Ovary (tissue), 9 donors: ENCODE measurements around the gene TBX4. TPM values are rescaled to one million over a fixed set of nuclear protein-coding genes. Genes with fewer than 3 reads are reported as not detected.

ENCODE experiments used
- DNase-seq, 5 donors: peaks; one replicate each; pipeline ENCODE4 v3.0.0-alpha.2; 2019 to 2020
- H3K27ac ChIP-seq, 2 donors: fragments of 200-600 bp; one replicate each; pipeline versions ENCODE4 v1.5.1 to v1.8.0; 2019 to 2022
- H3K27me3 ChIP-seq: fragments of 200-600 bp; one replicate; pipeline ENCODE4 v1.8.0; 2022
- H3K36me3 ChIP-seq: fragments of 200-600 bp; sonication (generic); one replicate; pipeline ENCODE4 v1.5.1; 2019
- H3K4me1 ChIP-seq: one replicate; pipeline ENCODE4 v1.8.1; 2013; ENCODE audit warnings: mild to moderate bottlenecking, moderate library complexity; ENCODE audit not compliant: insufficient read depth
- H3K4me3 ChIP-seq: fragments of 200-600 bp; sonication (generic); one replicate; pipeline ENCODE4 v1.5.1; 2017
- H3K9me3 ChIP-seq, 2 donors: fragments of 200-600 bp in 1 of 2; sonication (generic) in 1 of 2; one replicate each; pipeline versions ENCODE4 v1.5.1 to v1.8.1; 2013 to 2019; ENCODE audit warnings: mild to moderate bottlenecking in 1 of 2, moderate library complexity in 1 of 2
- EP300 ChIP-seq: sonication (generic); formaldehyde crosslinking; IDR thresholded peaks from one replicate; pipeline ENCODE4 v1.6.1; 2017; ENCODE audit warnings: antibody characterized with exemption
- POLR2A ChIP-seq: fragments of 450-650 bp; IDR thresholded peaks from one replicate; pipeline ENCODE4 v1.6.1; 2017; ENCODE audit warnings: antibody characterized with exemption, mild to moderate bottlenecking, moderate library complexity
- WGBS, 3 donors: extraction: QIAGEN DNeasy Blood & Tissue Kit in 1 of 3; methylation state at CpG; one replicate each; pipeline versions ENCODE4 v1.1.5 to v1.1.7; 2013 to 2017; 5-methylcytosine and 5-hydroxymethylcytosine counted together
- intact Hi-C, 4 donors: fragments of 100-400 bp; cut with DNase I; formaldehyde crosslinking; loops; one replicate each; pipeline versions ENCODE4 v1.11.0 to v1.15.1; 2022 to 2023
- polyA plus RNA-seq, 2 donors: library from polyadenylated mRNA; stranded (reverse); fragments of 200-250 nt in 1 of 2; fragments of 350-450 nt in 1 of 2; fragmentation: Illumina TruSeq in 1 of 2; extraction: RNeasy Lipid Tissue Mini Kit (QIAGEN cat#74804) in 1 of 2; gene quantifications; one replicate each; pipeline ENCODE4 v1.2.3, GENCODE V29; 2013 to 2014
- total RNA-seq, 7 donors: library from RNA; depleted of rRNA in 2 of 7; stranded (reverse); fragments of >200 nt in 2 of 7; fragmentation: NEBNext Ultra II Directional in 3 of 7; extraction: Animal tissue kit (Norgen Biotek cat#: 25700) in 3 of 7; gene quantifications; one replicate each; pipeline versions ENCODE4 v1.1.0 to v1.2.4, GENCODE V29; 2016 to 2023
- TF ChIP-seq, protein P1 (sequence below), 3 donors: fragments of 450-650 bp in 2 of 3; fragments of 200-600 bp in 1 of 3; IDR thresholded peaks; one replicate each; pipeline versions ENCODE4 v1.5.1 to v1.8.0; 2016 to 2022; ENCODE audit warnings: antibody characterized with exemption in 3 of 3, mild to moderate bottlenecking in 1 of 3
- donor health status: DM: no; HTN: no; CAD: no; lungs with moderate emphysema.
- donor health status: DM: no; HTN: no; CAD: no.
- donor health status: Bipolar disorder and iron deficiency.
- donor health status: DM: yes; HTN: yes; CAD: no.
- donor health status: DM: no; HTN: no; CAD: no.
- donor health status: DM: yes; HTN: yes; CAD: no.

Gene TBX4
- total and polyA plus RNA-seq, 9 donors = 0.18 TPM; not detected in 8

DNA sequence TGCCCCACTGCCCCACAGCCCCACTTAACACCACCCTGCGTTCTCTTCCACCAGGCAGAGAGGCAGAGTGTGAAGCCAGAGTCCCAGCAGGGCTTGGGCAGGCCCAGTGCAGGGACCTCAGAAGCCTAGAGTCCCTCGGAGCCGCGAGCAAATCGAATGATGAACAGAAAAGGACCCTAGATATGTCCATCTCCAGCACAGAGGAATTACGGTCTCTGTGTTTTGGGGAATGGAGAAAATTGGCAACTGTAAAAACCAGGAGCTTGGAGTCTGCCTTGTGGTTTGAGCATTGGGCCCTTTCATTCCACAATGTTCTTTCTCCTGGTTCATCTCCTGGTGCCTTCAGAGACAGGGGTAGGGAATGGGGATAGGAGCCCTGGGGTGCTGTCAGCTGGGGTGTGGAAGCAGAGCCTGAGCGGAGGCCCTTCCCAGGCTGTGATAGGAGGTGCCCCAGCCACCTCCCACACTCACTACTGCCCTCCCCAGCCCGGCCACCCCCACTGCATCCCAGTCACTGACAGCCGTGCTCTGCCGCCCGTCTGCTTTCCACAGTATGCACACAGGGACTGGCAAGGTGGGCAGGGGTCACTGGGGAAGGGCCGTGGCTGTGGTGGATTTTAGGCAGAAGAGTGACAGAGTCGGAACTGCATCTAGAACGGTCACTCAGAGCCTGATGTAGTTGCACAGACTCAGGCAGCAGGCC lies 26.7 kb downstream of the TBX4 start:
- no peak overlapping the region for H3K27ac ChIP-seq
- TF ChIP-seq POLR2A (no peak), EP300 (no peak)
- TF ChIP-seq, protein P1, sequence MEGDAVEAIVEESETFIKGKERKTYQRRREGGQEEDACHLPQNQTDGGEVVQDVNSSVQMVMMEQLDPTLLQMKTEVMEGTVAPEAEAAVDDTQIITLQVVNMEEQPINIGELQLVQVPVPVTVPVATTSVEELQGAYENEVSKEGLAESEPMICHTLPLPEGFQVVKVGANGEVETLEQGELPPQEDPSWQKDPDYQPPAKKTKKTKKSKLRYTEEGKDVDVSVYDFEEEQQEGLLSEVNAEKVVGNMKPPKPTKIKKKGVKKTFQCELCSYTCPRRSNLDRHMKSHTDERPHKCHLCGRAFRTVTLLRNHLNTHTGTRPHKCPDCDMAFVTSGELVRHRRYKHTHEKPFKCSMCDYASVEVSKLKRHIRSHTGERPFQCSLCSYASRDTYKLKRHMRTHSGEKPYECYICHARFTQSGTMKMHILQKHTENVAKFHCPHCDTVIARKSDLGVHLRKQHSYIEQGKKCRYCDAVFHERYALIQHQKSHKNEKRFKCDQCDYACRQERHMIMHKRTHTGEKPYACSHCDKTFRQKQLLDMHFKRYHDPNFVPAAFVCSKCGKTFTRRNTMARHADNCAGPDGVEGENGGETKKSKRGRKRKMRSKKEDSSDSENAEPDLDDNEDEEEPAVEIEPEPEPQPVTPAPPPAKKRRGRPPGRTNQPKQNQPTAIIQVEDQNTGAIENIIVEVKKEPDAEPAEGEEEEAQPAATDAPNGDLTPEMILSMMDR (IDR thresholded peaks at IDR 0.05) = no peak
- DNase-seq = peak in 1 of 5 donors; percentile 7
- no peaks in the 10 kb centered on the region for H3K36me3 ChIP-seq
- no peak overlapping the region for H3K4me3 ChIP-seq
- H3K9me3 ChIP-seq = no peaks in the 10 kb centered on the region
- H3K4me1 ChIP-seq = no peaks in the 10 kb centered on the region
- H3K27me3 ChIP-seq = no peaks in the 10 kb centered on the region
- intact Hi-C loops = no loop called here
- 86 to 92% (median 89%) methylated on average over 14 of the region's 14 CpGs for WGBS, 3 donors

DNA sequence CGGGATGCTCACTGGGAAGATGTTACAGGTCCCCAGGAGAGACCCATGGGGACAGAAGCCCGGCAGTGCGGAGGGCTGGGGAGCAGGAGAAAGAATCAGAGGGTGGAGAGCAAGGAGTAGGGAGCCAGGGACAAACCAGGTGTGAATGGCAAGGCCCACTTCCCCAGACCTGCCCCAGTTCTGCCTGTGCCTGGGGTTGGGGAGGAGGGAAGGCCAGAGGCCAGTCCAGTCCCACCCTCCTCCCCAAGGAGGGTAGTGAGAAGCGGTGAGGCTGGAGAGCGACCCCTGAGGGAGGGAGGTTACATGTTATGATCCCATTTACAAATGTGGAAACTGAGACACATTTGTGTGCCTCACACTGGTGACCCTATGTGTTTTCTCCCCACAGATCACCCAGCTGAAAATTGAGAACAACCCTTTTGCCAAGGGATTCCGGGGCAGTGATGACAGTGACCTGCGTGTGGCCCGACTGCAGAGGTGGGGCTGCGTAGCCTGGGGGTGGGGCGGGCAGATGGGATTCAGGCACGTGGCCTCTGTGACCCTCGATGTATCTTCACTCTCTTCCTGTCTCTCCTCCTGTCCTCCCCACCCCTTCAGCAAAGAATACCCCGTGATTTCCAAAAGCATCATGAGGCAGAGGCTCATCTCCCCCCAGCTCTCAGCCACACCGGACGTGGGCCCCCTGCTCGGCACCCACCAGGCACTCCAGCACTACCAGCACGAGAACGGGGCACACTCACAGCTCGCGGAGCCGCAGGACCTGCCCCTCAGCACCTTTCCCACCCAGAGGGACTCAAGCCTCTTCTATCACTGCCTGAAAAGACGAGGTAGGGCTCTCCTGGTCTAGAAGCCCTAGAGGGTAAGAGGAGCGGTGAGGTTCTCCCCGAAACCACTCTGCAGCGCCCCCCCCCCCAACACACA lies 27.5 kb downstream of the TBX4 start:
- no peaks in the 10 kb centered on the region for H3K36me3 ChIP-seq
- H3K27ac ChIP-seq = no peak overlapping the region
- no peaks in the 10 kb centered on the region for H3K4me1 ChIP-seq
- TF ChIP-seq, protein P1 (IDR thresholded peaks at IDR 0.05) = no peak
- TF ChIP-seq POLR2A (no peak), EP300 (no peak)
- intact Hi-C loops = no loop called here
- DNase-seq = peak in 1 of 5 donors; percentile 16
- H3K27me3 ChIP-seq = no peaks in the 10 kb centered on the region
- 85 to 89% (median 86%) methylated on average over 25 of the region's 25 CpGs for WGBS, 3 donors
- no peaks in the 10 kb centered on the region for H3K9me3 ChIP-seq
- H3K4me3 ChIP-seq = no peak overlapping the region

DNA sequence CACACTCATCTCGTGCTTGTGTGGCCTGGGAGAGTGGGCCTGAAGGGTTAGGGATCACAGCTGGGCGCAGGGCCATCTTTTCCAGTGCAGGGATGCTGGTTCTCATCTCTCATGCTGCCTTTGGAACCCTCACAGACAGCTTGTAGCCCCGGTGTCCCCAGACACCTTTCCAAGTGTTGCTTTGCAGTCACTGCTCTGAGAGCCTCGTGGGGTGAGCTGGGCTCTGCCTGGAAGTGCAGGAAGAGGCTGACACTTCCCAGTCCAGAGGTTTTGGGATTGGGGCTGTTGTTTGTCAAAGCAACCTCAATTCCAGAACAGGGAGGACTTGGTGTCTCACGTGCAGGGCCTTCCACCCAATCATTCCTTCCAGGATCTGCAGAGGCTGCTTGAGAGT lies 28.2 kb downstream of the TBX4 start:
- TF ChIP-seq EP300 (no peak), POLR2A (no peak)
- TF ChIP-seq, protein P1 (IDR thresholded peaks at IDR 0.05) = no peak
- H3K27ac ChIP-seq = no peak overlapping the region
- 69 to 78% (median 75%) methylated on average over 5 of the region's 5 CpGs for WGBS, 3 donors
- no peaks in the 10 kb centered on the region for H3K27me3 ChIP-seq
- H3K4me1 ChIP-seq = no peaks in the 10 kb centered on the region
- DNase-seq = peak in 1 of 5 donors; percentile 13
- H3K4me3 ChIP-seq = no peak overlapping the region
- intact Hi-C loops = no loop called here
- H3K9me3 ChIP-seq = no peaks in the 10 kb centered on the region
- no peaks in the 10 kb centered on the region for H3K36me3 ChIP-seq

DNA sequence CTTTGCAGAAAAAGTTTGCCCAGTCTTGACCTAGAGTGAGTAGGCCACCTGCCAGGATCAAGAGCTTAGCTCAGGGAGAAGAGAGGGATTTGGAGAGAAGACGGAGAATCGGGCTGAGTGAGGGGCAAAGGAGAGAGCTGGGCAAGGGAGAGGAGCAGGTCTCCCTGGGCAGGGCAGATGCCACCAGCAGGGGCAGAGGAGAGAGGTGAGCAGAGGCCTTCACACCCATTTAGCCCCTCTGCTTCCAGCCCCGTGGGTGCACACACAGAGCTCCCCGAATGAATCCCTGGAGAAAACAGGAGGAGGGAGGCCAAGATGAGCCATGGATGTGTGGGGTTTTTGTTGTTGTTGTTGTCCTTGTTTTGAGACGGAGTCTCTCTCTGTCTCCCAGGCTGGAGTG lies 29.2 kb downstream of the TBX4 start:
- no peaks in the 10 kb centered on the region for H3K36me3 ChIP-seq
- no peak for DNase-seq
- peaks cover under 1% of the 10 kb centered on the region for H3K4me1 ChIP-seq
- no peak overlapping the region for H3K4me3 ChIP-seq
- intact Hi-C loops = no loop called here
- no peaks in the 10 kb centered on the region for H3K9me3 ChIP-seq
- no peak overlapping the region for H3K27ac ChIP-seq
- H3K27me3 ChIP-seq = no peaks in the 10 kb centered on the region
- WGBS, 3 donors = 89 to 97% (median 93%) methylated on average over 5 of the region's 5 CpGs
- TF ChIP-seq POLR2A (no peak), EP300 (no peak)
- TF ChIP-seq, protein P1 (IDR thresholded peaks at IDR 0.05) = no peak
